CD4-positive, alpha-beta T cell treated with Interleukin-1 beta for 1 hour (primary cell): Measurements from ENCODE around the gene REC8.
A peak's percentile ranks its signal among the peaks of the same experiment; 100 is the strongest.

ENCODE experiments used
- DNase-seq, 2 donors: peaks; one replicate each; pipeline ENCODE4 v3.0.0-alpha.2; 2020 to 2022

REC8 gene

GRCh38 chr14:24171422-24172260 lies at the start of gene REC8:
Gene REC8 (plus strand): TSS chr14:24172080. CDS start chr14:24172553, 473 bp downstream.
- peak; percentile 67 to 86 for DNase-seq

- DNase-seq, result no peak
These were observed 49.5 kb upstream of the REC8 start for GRCh38 chr14:24122416-24122815.

- no peak for DNase-seq
These were observed 49.0 kb upstream of the REC8 start for GRCh38 chr14:24122898-24123297.

GRCh38 chr14:24123424-24124417 lies 48.2 kb upstream of the REC8 start:
- DNase-seq, result no peak

GRCh38 chr14:24126939-24127338 lies 44.9 kb upstream of the REC8 start:
- DNase-seq, result no peak

DNA sequence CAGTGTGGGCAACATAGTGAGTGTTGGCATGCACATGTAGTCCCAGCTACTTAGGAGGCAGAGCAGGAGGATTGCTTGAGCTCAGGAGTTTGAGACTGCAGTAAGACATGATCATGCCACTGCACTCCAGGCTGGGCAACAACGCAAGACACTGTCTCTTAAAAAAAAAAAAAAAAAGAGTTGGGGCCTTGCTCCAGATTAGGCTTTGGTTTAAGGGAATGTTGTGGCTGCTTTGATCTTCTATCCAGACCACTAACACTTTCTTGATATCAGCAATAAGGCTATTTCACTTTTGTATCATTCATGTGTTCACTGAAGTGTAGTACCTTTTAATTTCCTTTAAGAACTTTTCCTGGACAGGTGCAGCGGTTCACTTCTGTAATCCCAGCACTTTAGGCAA lies 44.2 kb upstream of the REC8 start:
- no peak for DNase-seq

DNA sequence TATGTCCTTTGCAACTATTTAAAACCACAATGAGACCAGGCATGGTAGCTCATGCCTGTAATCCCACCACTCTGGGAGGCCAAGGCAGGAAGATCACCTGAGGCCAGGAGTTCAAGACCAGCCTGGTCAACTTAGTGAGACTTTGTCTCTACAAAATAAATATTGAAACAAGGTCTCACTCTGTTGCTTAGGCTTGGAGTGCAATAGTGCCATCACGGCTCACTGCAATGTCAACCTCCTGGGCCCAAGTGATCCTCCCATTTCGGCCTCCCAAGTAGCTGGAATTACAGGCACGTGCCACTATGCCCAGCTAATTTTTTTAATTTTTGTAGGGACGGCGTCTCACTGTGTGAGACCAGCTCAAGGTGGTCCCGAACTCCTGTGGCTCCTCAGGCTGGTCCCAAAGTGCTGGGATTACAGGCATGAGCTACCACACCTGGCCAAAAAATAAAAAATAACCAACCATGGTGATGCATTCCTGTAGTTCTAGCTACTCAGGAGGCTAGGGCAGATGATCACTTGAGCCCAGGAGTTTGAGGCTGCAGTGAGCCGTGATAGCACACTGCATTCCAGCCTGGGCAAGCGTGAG lies 42.4 kb upstream of the REC8 start:
- no peak for DNase-seq

DNA sequence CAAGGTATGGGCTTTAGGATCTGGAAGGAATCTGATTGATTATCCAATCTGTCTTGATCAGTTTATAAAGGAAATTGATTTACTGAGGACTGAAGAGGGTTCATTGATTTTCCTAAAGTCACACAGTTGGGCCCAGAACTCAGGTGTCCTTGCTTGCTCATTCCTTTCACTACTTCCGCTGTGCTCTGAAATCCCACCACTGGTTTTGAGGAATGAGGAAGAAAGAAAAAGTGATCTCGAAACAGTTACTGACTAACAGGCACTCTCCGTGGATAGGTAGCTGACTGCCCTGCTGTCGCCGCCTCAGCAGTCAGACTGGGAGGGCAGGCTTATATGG lies 41.5 kb upstream of the REC8 start, which contains the start of gene FITM1:
Gene FITM1 (plus strand): TSS at position 280 of the 337 bp plus-strand sequence. CDS start 905 bp downstream, outside the sequence.
- no peak for DNase-seq

DNA sequence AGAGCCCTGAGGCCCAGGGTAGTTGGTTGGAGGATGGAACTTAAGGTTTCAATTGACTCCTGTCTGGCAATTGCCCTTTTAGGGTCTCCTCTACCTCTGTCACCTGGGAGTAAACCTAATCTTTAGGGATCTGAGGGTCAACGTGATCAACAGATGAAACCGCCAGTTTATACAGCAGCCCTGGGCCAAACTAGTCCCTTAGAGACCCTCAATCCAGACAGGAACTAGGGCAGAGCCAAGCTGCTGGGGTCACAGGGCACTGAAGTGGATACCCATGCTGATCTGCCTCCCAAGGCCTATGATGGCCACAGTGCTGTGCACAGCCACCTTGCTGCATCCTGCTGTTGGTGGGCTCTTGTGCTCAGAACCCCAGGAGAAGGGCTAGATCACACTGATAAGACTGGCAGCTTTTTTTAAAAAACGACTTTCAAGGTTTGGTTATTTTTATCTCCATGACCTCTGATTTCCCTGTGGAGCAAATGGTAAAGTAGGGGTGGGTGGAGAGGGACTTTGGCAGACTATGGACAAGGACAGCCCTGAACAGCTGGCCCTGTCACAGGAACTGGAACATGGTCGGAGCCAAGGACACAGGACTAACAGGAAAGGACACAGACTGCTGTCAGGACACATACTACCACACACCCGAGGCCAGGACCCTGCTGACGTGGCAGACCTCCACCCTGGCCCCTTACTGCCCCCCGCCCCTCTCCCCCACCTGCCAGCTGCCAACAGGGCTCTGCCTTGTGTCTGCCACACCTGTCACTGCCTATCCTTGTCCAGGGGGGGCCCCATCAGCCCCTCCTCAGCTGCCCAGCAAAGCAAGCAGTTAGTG lies 40.9 kb upstream of the REC8 start:
- no peak for DNase-seq

DNA sequence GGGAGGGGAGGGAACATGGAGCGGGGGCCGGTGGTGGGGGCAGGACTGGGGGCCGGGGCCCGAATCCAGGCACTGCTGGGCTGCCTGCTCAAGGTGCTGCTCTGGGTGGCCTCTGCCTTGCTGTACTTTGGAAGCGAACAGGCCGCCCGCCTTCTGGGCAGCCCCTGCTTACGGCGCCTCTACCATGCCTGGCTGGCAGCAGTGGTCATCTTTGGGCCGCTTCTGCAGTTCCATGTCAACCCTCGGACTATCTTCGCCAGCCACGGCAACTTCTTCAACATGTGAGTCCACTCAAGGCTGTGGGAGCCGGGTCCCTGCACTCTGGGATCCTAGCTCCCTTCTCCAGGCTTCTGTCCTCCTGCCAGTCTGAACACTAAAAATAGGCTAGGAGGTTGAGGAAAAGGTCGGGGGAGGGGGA lies 40.3 kb upstream of the REC8 start:
- DNase-seq, result no peak

GRCh38 chr14:24132061-24132685 lies 39.7 kb upstream of the REC8 start:
- peak in 1 of 2 donors; percentile 20 for DNase-seq

- DNase-seq, result no peak
These were observed 38.9 kb upstream of the REC8 start for GRCh38 chr14:24132976-24133375.

DNA sequence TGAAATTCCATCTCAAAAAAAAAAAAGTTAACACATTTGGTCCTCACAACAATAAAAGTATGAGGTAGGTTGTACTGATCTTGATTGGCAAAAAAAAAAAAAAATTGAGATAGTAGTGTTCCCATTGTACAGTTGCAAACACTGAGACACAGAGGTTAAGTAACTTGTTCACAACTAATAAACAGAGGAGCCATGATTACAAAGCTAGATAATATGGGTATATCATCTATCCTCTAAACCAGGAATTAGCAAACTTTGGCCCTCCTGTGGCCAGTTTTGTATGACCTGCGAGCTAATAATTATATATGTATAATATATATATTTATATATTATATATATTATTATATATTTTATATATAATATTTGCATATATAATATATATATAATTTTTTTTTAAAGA lies 38.1 kb upstream of the REC8 start:
- DNase-seq, result no peak

- no peak for DNase-seq
These were observed 36.4 kb upstream of the REC8 start for GRCh38 chr14:24135584-24135833.

GRCh38 chr14:24135834-24136683 lies 35.8 kb upstream of the REC8 start, which contains the start of gene PSME1:
Gene PSME1 (plus strand): TSS chr14:24136194. CDS start chr14:24136263, 69 bp downstream.
- DNase-seq, result peak; percentile 92 to 95

DNA sequence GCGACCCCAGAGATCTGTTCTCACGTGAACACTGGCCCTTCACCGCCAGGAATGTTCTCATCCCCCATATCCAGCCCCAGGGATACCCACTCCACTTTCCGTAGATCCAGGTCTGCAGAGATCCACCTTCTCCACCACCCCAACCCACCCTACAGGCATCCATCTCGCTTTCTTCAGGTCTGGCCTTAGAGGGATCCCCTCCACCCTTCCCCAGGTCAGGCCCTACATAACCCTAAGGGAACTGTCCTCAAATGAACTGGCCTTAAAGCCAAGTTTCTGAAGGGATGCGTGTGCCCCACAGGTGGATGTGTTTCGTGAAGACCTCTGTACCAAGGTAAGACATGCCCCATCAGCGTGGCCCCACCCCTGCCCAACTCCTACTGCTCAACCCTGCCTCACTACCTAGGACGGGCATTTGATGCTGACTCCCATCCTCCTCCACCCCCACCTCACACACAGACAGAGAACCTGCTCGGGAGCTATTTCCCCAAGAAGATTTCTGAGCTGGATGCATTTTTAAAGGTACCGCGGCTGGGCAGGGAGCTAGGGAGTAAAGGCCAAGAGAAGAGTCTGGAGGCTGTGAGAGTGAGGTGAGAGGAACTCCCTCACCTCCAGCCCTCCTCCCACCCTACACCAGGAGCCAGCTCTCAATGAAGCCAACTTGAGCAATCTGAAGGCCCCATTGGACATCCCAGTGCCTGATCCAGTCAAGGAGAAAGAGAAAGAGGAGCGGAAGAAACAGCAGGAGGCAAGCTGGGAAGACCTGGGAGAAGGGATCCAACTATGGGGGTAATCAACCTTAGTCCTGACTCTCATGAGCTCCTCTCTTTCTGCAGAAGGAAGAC lies 35.0 kb upstream of the REC8 start:
- no peak for DNase-seq

DNA sequence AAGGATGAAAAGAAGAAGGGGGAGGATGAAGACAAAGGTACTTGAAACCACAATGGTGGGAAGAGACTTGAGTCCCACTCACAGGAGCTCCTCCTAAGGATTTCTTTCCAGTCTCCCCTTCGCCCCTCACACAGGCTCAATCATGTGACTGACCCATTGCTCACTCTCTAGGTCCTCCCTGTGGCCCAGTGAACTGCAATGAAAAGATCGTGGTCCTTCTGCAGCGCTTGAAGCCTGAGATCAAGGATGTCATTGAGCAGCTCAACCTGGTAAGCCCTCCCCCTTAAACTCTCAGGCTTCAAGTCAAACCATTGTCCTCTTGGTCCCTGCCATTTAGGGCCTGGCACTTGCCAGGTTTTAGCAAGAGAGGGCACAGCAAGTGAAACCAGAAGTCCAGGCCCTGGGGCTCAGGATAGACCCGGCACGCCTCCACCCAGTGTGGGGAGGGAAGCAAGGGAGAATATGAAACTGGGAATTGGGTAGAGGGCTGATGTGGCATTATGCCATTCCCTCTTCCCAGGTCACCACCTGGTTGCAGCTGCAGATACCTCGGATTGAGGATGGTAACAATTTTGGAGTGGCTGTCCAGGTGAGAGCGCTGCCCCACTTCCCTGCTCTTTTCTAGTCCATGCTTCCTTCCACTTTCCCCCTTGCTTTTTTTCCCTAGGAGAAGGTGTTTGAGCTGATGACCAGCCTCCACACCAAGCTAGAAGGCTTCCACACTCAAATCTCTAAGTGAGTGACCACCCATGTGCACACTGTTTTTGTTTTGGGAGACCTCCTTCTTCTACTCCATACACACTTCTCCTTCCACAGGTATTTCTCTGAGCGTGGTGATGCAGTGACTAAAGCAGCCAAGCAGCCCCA lies 34.1 kb upstream of the REC8 start:
- DNase-seq, result no peak

DNA sequence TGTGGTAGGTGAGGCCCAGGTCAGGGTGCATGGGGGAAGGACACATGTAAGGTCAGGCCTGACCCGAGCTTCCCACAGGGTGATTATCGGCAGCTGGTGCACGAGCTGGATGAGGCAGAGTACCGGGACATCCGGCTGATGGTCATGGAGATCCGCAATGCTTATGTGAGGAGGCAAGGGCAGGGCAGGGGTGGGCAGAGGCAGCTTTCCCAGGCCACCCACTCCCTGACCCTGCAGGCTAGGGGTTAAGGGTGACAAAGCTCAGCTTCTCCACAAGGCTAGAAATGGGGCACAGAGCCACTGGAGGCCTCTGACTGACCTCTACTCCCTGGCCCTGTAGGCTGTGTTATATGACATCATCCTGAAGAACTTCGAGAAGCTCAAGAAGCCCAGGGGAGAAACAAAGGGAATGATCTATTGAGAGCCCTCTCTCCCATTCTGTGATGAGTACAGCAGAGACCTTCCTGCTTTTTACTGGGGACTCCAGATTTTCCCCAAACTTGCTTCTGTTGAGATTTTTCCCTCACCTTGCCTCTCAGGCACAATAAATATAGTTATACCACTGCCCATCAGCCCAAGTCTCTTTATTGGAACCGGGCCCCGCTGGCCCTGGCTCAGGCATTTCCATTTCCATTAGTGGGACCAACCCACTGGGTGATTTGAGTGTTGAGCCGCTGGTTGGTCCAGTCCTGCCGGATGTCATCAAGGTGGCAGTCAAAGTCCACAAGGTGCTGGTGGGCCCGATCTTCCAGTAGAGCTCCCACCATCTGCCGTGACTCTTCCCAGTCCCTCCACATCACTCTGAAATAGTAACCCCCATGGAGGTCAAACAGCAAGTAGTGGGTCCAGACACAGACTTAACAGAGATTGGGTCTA lies 33.2 kb upstream of the REC8 start:
- DNase-seq, result no peak
